ENCODE results near the gene DDX31. TPM values are rescaled to one million over a fixed set of nuclear protein-coding genes. Genes with fewer than 3 reads are reported as not detected.

The DDX31 gene
- total RNA-seq, 4 donors from 2014 or later = 10.2 to 18.3 (median 11.8) TPM

- Histone ChIP-seq H3K36me3 (peaks cover 4 to 99% (median 10%) of the 10 kb centered on the region in 3 donors), H3K4me1 (no peaks in the 10 kb centered on the region), H3K4me3 (no peak overlapping the region), H3K27me3 (no peaks in the 10 kb centered on the region), H3K9me3 (no peaks in the 10 kb centered on the region), H3K27ac (no peak overlapping the region)
- intact Hi-C loops (cut with DNase I) = no loop called here
- no peak for DNase-seq
- WGBS, 2 donors = 91 to 97% methylated on average over 5 of the region's 5 CpGs
- TF ChIP-seq POLR2A (IDR thresholded peaks at IDR 0.05) = no peak
- TF ChIP-seq CTCF (IDR thresholded peaks at IDR 0.05) = no peak
Measured at GRCh38 chr9:132616725-132617124, 53.1 kb downstream of the DDX31 start.

DNA sequence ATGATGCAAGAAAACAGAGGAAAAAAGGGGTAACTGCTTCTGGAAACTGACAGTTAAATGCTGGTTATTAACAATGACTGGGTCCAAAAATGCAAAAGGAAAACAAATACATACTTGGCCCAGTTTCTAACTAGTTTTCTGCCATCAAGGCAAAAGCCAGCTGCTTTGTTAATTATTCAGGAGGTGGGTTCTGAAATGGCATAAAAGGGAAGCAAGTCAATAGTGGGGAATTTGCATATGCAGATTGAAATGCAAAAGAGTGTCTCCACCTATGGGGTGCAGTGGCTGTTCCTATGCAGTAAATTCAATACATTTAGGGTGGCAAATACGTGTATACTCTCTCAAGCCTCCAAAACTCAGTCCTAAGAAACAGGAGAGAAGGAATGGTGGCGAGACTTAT is 54.0 kb downstream of the DDX31 start:
- DNase-seq = no peak
- 88 to 90% methylated on average over 2 of the region's 2 CpGs for WGBS, 2 donors
- H3K27me3 ChIP-seq = no peaks in the 10 kb centered on the region
- no peaks in the 10 kb centered on the region for H3K4me1 ChIP-seq
- TF ChIP-seq CTCF (IDR thresholded peaks at IDR 0.05) (no peak), POLR2A (IDR thresholded peaks at IDR 0.05) (no peak)
- H3K4me3 ChIP-seq = no peak overlapping the region
- intact Hi-C loops (cut with DNase I) = no loop called here
- H3K9me3 ChIP-seq = no peaks in the 10 kb centered on the region
- peaks cover 4 to 99% (median 16%) of the 10 kb centered on the region in 3 donors for H3K36me3 ChIP-seq
- no peak overlapping the region for H3K27ac ChIP-seq

GRCh38 chr9:132614324-132614723 is 55.5 kb downstream of the DDX31 start:
- no peak overlapping the region for H3K4me3 ChIP-seq
- DNase-seq = no peak
- intact Hi-C loops (cut with DNase I) = no loop called here
- 82 to 91% methylated on average over 6 of the region's 6 CpGs for WGBS, 2 donors
- no peaks in the 10 kb centered on the region for H3K4me1 ChIP-seq
- H3K27me3 ChIP-seq = no peaks in the 10 kb centered on the region
- TF ChIP-seq CTCF (IDR thresholded peaks at IDR 0.05) (no peak), POLR2A (IDR thresholded peaks at IDR 0.05) (no peak)
- no peak overlapping the region for H3K27ac ChIP-seq
- no peaks in the 10 kb centered on the region for H3K9me3 ChIP-seq
- peaks cover 4 to 100% (median 25%) of the 10 kb centered on the region in 3 donors for H3K36me3 ChIP-seq

- 87 to 94% methylated on average over 9 to 10 of the region's 12 CpGs for WGBS, 2 donors
- intact Hi-C loops (cut with DNase I) = no loop called here
- H3K9me3 ChIP-seq = no peaks in the 10 kb centered on the region
- H3K27ac ChIP-seq = no peak overlapping the region
- no peak for TF ChIP-seq POLR2A (IDR thresholded peaks at IDR 0.05)
- no peak for TF ChIP-seq CTCF (IDR thresholded peaks at IDR 0.05)
- no peak overlapping the region for H3K4me3 ChIP-seq
- no peak for DNase-seq
- peaks cover 2 to 100% (median 19%) of the 10 kb centered on the region in 3 donors for H3K36me3 ChIP-seq
- no peaks in the 10 kb centered on the region for H3K4me1 ChIP-seq
- no peaks in the 10 kb centered on the region for H3K27me3 ChIP-seq
Measured at GRCh38 chr9:132610661-132611060, 59.1 kb downstream of the DDX31 start.

GRCh38 chr9:132609829-132610228 is 60.0 kb downstream of the DDX31 start:
- no peak for TF ChIP-seq CTCF (IDR thresholded peaks at IDR 0.05)
- no peak for TF ChIP-seq POLR2A (IDR thresholded peaks at IDR 0.05)
- Histone ChIP-seq H3K27me3 (no peaks in the 10 kb centered on the region), H3K36me3 (peaks cover 10 to 100% (median 19%) of the 10 kb centered on the region in 3 donors), H3K27ac (no peak overlapping the region), H3K4me3 (no peak overlapping the region), H3K9me3 (no peaks in the 10 kb centered on the region), H3K4me1 (no peaks in the 10 kb centered on the region)
- intact Hi-C loops (cut with DNase I) = no loop called here
- no peak for DNase-seq
- WGBS, 2 donors = 72 to 75% methylated on average over 4 to 6 of the region's 7 CpGs
